Measurements from ENCODE around the gene TRAPPC2L.

TRAPPC2L gene

DNA sequence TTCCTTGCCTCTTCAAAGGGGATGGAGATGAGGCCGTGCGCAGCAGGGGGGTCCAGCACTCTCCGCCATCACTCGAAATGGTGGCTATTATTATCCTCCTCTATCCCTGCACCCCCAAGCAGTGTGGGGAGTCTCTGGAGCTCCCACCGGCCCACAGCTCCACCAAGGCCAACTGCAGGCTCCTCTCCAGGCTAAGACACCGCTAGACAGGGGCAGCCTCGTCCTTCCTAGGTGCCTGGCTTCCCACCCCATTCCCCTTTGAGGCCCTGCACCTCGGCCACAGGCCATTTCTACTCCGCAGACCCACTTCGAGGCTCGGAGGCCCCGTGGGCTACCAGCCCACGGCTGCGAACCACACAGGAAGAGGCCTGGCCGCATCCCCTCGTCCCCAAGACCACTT lies 49.1 kb downstream of the TRAPPC2L start:
- H3K4me3 Mint-ChIP-seq: no peak overlapping the region
- H3K9me3 Mint-ChIP-seq: no peaks in the 10 kb centered on the region
- H3K36me3 Mint-ChIP-seq (ENCODE audit: low read depth): no peaks in the 10 kb centered on the region
- H3K27me3 Mint-ChIP-seq: no peaks in the 10 kb centered on the region
- no peaks in the 10 kb centered on the region for H3K4me1 Mint-ChIP-seq (ENCODE audit: low read depth)
- no peak overlapping the region for H3K27ac Mint-ChIP-seq

DNA sequence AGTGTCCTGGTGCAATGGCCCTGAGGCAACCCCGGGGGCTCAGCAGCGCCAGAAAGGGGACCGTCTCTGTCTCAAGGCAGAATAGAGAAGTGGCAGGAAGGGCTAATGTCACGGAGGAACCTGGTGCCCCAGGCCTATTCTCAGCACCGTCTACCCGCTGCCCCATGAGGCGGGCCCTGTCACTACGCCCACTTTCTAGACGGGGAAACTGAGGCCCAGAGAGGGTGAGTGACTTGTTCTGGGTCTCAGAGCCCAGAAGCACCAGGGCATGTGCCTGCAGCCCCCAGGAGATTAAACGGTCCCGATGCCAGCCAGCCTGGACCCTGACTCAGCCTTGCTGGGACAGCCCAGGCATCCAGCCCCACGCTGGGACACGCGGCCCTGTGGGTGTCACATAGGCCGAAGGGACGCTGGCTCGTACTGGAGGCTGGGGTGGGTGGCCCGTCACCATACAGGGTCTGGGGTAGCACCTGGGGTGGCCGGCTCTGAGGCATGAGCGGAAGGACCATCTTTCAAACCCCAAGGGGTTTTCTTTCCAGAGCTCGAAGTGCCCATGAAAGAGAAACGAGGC lies 49.7 kb downstream of the TRAPPC2L start:
- H3K36me3 Mint-ChIP-seq (ENCODE audit: low read depth): no peaks in the 10 kb centered on the region

DNA sequence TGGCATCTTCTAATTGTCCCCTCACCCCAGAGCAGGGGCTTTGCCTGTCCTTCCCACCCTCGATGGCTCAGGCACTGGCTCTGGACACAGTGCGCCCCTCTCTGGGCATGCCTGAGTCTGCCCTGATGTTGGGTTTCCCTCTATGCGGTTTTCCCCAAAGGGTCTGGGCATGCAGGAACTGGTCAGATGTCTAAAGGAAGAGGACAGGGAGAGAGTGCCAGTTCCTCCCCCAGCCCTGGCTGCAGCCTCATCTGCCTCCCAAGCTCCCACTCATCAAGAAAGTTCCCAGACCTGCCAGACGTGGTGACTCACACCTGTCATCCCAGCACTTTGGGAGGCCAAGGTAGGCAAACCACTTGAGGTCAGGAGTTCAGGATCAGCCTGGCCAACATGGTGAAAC lies 50.8 kb downstream of the TRAPPC2L start:
- H3K27ac Mint-ChIP-seq: no peak overlapping the region
- no peaks in the 10 kb centered on the region for H3K27me3 Mint-ChIP-seq
- no peaks in the 10 kb centered on the region for H3K36me3 Mint-ChIP-seq (ENCODE audit: low read depth)
- H3K4me3 Mint-ChIP-seq: no peak overlapping the region
- H3K4me1 Mint-ChIP-seq (ENCODE audit: low read depth): no peaks in the 10 kb centered on the region
- H3K9me3 Mint-ChIP-seq: no peaks in the 10 kb centered on the region

More for the DNA sequence above, 49.7 kb downstream of the TRAPPC2L start:
- H3K4me3 Mint-ChIP-seq: no peak overlapping the region
- no peaks in the 10 kb centered on the region for H3K9me3 Mint-ChIP-seq
- H3K27ac Mint-ChIP-seq: no peak overlapping the region
- H3K27me3 Mint-ChIP-seq: no peaks in the 10 kb centered on the region
- no peaks in the 10 kb centered on the region for H3K4me1 Mint-ChIP-seq (ENCODE audit: low read depth)

DNA sequence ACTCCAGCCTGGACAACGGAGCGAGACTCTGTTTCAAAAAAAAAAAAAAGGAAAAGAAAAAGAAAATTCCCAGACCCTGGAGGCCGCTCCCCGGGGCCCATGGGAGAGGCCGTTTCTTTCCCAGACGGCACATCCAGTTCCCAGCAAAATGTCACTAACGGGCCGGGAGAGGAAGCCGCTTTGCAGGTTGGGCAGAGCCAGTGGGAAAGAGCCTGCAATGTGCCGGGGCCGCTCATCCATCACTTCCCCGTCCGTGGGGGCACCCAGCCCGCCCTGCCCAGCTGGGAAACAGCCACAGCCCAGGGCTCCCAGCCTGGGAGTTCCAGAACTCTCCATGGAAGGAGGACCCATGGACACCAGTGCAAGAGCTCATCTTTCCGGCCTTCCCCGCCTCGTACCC lies 51.4 kb downstream of the TRAPPC2L start:
- no peak overlapping the region for H3K27ac Mint-ChIP-seq
- no peaks in the 10 kb centered on the region for H3K36me3 Mint-ChIP-seq (ENCODE audit: low read depth)
- no peaks in the 10 kb centered on the region for H3K4me1 Mint-ChIP-seq (ENCODE audit: low read depth)
- no peaks in the 10 kb centered on the region for H3K27me3 Mint-ChIP-seq
- H3K9me3 Mint-ChIP-seq: no peaks in the 10 kb centered on the region
- H3K4me3 Mint-ChIP-seq: no peak overlapping the region

DNA sequence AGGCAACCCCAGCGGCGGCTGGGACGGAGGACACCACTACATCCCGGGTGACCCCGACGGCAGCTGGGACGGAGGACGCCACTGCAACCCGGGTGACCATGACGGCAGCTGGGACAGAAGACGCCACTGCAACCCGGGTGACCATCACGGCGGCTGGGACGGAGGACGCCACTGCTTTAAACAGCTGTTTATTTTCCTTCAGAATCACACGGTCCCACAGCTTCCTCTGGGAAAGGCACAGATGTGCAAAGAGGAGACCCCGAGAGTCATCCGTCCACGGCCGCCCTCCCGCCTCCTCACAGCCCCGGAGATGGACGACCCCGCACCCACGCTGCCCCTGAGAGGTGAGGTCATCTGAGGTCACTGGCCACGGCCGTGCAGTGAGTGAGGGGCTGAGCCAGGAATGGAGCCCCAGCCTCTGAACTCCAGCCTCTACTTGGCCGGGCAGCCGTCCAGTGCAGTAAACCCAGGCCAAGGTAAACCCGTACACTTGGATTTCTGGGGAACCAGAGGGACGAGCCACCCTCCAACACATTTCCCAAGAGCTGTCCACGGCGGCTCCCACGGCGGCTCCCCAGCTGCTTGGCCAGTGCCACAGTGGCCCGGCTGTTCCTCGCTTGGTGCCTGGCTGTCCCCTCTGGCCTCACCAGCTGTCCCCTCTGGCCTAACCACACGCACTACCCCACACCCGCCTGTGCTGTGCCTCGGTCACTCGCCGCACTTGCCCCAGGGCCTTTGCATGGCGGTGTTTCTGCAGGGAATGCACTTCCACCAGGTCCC lies 52.7 kb downstream of the TRAPPC2L start:
- H3K9me3 Mint-ChIP-seq: no peaks in the 10 kb centered on the region
- no peak overlapping the region for H3K4me3 Mint-ChIP-seq
- H3K4me1 Mint-ChIP-seq (ENCODE audit: low read depth): no peaks in the 10 kb centered on the region
- no peak overlapping the region for H3K27ac Mint-ChIP-seq
- no peaks in the 10 kb centered on the region for H3K27me3 Mint-ChIP-seq
- no peaks in the 10 kb centered on the region for H3K36me3 Mint-ChIP-seq (ENCODE audit: low read depth)

DNA sequence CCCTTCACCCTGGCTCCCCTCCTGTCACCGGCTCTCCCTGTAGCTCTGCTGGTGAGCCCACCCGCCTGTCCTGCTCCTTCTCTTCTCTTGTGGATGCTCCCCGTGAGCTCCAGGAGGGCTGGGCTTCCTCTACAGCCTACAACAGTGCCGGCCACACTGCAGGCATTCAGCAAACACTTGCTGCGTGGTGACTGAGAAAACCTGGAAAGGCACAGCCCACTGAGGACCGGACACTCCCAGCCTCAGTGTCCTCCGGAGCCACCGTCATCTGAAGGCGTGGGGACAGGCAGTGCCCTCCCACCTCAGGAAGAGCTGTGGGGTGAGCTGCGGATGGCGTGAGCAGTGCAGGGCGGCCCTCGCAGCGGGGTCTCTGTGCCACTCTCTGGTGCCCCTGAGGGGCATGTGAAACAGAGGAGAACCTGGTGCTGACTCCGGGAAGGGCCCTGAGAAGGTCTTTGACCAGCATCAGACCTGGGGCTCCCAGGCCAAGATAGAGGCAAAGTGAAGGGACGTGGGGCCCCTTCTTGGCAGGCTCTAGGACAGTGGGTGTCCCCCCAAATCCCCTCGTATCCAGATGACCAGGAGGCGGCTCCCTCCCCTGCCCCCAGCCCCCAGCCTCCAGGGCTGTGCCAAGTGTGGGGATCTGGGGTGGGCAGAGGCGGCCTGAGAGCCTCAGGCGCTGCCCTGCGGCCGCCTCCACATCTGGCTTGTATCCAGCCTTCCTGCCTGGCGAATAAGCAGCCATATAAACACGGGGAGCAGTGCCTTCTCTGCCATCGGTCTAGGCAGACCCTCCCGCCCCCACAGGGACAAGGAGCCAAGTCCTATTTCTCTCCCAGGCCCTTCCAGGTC lies 53.6 kb downstream of the TRAPPC2L start:
- H3K36me3 Mint-ChIP-seq (ENCODE audit: low read depth): no peaks in the 10 kb centered on the region
- no peaks in the 10 kb centered on the region for H3K9me3 Mint-ChIP-seq
- no peaks in the 10 kb centered on the region for H3K27me3 Mint-ChIP-seq
- no peak overlapping the region for H3K4me3 Mint-ChIP-seq
- no peaks in the 10 kb centered on the region for H3K4me1 Mint-ChIP-seq (ENCODE audit: low read depth)
- H3K27ac Mint-ChIP-seq: no peak overlapping the region

DNA sequence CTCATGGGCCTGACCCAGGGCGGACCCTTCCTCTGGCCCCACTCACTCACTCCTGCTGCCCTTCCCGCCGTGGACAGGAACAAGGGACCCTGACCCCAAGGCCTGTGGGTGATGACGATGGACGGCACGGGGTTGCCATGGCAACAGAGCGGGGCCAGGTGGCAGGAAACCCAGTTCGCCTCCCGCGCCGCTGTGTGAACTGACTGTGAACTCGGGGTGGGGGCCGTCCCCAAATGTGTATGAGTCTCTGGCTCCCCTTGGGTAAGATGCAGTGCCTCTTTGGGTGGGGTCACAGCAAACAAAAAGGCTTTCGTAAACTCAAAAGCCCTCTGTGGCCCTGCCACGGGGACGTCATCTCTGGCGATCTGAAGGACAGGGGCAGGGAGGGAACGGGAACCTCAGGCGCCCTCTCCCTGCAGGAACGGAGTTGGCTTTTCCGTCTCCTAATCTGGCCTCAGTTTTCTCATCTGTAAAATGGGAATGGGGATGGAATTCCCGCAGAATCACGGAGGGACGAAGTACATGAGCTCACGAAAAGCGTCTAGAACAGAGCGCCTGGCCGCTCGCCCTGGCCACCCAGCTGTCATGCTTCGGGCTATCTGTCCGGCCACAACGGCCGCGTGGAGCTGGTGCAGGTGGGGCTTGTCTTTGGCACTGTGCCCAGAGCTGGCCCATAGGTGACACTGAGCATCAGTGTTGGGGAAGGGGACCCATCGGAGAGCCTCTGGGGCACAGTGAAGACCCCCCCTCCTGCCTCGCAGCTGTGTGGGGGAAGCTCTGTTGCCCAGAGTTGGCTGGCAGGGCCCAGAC lies 54.4 kb downstream of the TRAPPC2L start:
- Mint-ChIP-seq H3K4me3 (no peak overlapping the region), H3K4me1 (ENCODE audit: low read depth) (no peaks in the 10 kb centered on the region), H3K36me3 (ENCODE audit: low read depth) (no peaks in the 10 kb centered on the region), H3K27me3 (no peaks in the 10 kb centered on the region), H3K9me3 (no peaks in the 10 kb centered on the region), H3K27ac (no peak overlapping the region)

DNA sequence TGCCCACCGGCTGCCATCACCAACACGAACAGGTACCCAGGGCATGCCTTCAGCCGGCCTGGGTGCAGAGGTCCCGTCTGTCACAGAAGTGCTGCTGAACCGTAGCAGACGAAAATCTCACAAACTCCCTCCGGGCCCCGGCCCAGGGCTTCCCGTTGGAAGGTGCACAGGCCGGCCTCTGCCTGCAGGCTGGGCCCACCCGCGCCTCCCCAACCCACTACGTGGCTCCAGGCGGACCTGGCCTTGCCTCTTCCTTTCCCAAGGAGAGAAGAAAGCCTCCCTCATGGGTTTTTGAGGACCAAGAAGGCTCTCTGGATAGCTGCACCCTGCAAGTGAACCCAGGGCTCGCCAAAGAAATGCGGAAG lies 55.0 kb downstream of the TRAPPC2L start:
- Mint-ChIP-seq H3K27me3 (no peaks in the 10 kb centered on the region), H3K4me3 (no peak overlapping the region), H3K36me3 (ENCODE audit: low read depth) (no peaks in the 10 kb centered on the region), H3K27ac (no peak overlapping the region), H3K4me1 (ENCODE audit: low read depth) (no peaks in the 10 kb centered on the region), H3K9me3 (no peaks in the 10 kb centered on the region)
